Progenitor cell of endocrine pancreas (in vitro differentiated cells): Measurements from ENCODE around the gene IFT172. TPM values are rescaled to one million over a fixed set of nuclear protein-coding genes. Genes with fewer than 3 reads are reported as not detected.

Source experiments
- DNase-seq: peaks from one replicate; pipeline ENCODE4 v3.0.0; 2021; ENCODE audit warnings: low spot score; ENCODE audit not compliant: unreplicated experiment
- H3K27ac Mint-ChIP-seq: 2 replicates; pipeline ENCODE4 v1.8.0; 2021; ENCODE audit warnings: mild to moderate bottlenecking, moderate library complexity, mixed read lengths
- H3K27me3 Mint-ChIP-seq: 2 replicates; pipeline ENCODE4 v1.8.0; 2021; ENCODE audit warnings: mixed read lengths
- H3K36me3 Mint-ChIP-seq: 2 replicates; pipeline ENCODE4 v1.8.0; 2022; ENCODE audit warnings: mixed read lengths; ENCODE audit not compliant: insufficient read depth
- H3K4me1 Mint-ChIP-seq: 2 replicates; pipeline ENCODE4 v1.8.0; 2021; ENCODE audit warnings: low read depth, mixed read lengths
- H3K4me3 Mint-ChIP-seq: 2 replicates; pipeline ENCODE4 v1.8.0; 2021; ENCODE audit warnings: low read depth, mild to moderate bottlenecking, moderate library complexity, mixed read lengths
- H3K9me3 Mint-ChIP-seq: 2 replicates; pipeline ENCODE4 v1.8.0; 2021; ENCODE audit warnings: low read depth, mixed read lengths
- total RNA-seq: library from RNA; stranded (reverse); gene quantifications from 2 replicates; pipeline ENCODE4 v1.2.1, GENCODE V29; 2021
- TF ChIP-seq, protein P1 (sequence below): fragments of 200-600 bp; sonication (generic); IDR thresholded peaks from one replicate; pipeline ENCODE4 v1.5.0; 2021; ENCODE audit warnings: antibody characterized with exemption, mild to moderate bottlenecking; ENCODE audit not compliant: unreplicated experiment

The IFT172 gene
- total RNA-seq, 1 donor from 2014 or later, result 49.5 TPM

DNA sequence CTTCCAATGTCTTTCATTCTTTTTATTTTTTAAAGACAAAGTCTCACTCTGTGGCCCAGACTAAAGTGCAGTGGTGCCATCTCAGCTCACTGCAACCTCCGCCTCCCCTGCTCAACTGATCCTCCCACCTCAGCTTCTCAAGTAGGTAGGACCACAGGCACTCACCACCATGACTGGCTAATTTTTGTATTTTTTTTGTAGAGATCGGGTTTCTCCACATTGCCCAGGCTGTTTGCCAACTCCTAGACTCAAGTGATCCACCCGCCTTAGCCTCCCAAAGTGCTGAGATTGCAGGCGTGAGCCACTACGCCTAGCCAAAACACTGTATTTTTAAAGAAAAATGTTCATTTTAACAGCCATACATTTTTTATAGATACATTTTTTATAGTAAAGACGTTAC is 19.8 kb upstream of the IFT172 start:
- Mint-ChIP-seq H3K4me1 (no peaks in the 10 kb centered on the region), H3K9me3 (no peaks in the 10 kb centered on the region), H3K27ac (no peak overlapping the region), H3K27me3 (no peaks in the 10 kb centered on the region), H3K4me3 (no peak overlapping the region), H3K36me3 (no peaks in the 10 kb centered on the region)
- TF ChIP-seq, protein P1, sequence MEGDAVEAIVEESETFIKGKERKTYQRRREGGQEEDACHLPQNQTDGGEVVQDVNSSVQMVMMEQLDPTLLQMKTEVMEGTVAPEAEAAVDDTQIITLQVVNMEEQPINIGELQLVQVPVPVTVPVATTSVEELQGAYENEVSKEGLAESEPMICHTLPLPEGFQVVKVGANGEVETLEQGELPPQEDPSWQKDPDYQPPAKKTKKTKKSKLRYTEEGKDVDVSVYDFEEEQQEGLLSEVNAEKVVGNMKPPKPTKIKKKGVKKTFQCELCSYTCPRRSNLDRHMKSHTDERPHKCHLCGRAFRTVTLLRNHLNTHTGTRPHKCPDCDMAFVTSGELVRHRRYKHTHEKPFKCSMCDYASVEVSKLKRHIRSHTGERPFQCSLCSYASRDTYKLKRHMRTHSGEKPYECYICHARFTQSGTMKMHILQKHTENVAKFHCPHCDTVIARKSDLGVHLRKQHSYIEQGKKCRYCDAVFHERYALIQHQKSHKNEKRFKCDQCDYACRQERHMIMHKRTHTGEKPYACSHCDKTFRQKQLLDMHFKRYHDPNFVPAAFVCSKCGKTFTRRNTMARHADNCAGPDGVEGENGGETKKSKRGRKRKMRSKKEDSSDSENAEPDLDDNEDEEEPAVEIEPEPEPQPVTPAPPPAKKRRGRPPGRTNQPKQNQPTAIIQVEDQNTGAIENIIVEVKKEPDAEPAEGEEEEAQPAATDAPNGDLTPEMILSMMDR, result no peak
- DNase-seq, result no peak

DNA sequence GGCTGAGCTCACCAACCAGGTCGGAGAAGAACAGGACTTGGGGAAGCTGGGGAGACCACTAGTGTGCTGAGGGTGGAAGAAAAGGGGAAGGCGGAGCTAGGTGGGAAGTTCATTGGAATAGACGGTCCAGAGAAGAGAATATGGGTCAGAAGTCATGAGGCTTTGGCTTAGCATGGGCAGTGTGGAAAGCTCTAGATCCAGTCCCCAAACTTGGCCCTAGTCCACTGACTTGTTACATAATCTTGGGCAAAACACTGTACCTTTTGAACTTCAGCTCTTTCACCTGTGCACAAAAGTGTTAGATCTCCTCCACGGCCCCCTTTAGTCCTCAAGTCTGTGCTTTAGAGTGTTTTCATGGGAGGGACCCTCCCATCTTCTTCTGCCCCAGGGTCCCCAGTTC is 17.8 kb upstream of the IFT172 start:
- peaks cover 3% of the 10 kb centered on the region for H3K27me3 Mint-ChIP-seq
- H3K36me3 Mint-ChIP-seq, result no peaks in the 10 kb centered on the region
- TF ChIP-seq, protein P1, result no peak
- H3K27ac Mint-ChIP-seq, result no peak overlapping the region
- no peak overlapping the region for H3K4me3 Mint-ChIP-seq
- H3K4me1 Mint-ChIP-seq, result no peaks in the 10 kb centered on the region
- no peak for DNase-seq
- H3K9me3 Mint-ChIP-seq, result no peaks in the 10 kb centered on the region

DNA sequence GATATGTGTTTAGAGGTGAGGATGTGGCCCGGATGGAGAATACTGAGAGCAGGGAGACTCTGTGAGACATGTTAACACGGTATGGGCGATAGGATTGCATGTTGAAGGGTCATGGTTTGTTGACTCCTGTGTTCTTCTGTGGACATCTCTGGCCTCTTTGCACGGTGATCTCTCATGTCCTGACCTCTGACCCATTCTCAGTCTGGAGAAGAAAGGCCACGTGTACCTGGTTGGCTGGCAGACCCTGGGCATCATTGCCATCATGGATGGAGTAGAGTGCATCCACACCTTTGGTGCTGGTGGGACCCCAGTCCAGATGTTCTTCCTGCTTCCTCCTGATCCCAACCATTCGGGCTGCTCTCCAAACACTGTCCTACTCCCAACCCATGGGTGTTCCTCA is 17.0 kb upstream of the IFT172 start:
- no peak for DNase-seq
- H3K27ac Mint-ChIP-seq, result no peak overlapping the region
- H3K27me3 Mint-ChIP-seq, result peaks cover 3% of the 10 kb centered on the region
- no peak overlapping the region for H3K4me3 Mint-ChIP-seq
- TF ChIP-seq, protein P1, result no peak
- H3K4me1 Mint-ChIP-seq, result no peaks in the 10 kb centered on the region
- no peaks in the 10 kb centered on the region for H3K9me3 Mint-ChIP-seq
- H3K36me3 Mint-ChIP-seq, result no peaks in the 10 kb centered on the region

DNA sequence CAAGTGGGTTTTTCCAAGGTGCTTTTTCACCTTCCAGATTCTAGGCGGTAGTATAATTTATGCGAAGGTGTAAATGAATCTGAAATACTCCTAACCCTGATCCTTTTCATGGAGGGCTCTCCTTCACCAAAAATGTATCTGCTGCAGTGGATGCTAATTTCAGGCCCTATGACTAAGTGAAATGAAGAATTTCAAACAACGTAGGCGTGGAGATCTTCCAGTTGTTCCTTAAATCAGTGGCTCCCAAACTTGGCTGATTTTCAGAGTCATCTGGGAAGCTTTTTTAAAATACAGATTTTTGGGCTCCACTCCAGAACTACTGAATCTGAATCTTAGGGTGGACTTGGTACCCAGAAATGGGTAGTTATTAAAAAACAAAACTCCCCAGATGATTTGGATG is 12.6 kb upstream of the IFT172 start:
- Mint-ChIP-seq H3K36me3 (no peaks in the 10 kb centered on the region), H3K27me3 (peaks cover 8% of the 10 kb centered on the region)
- TF ChIP-seq, protein P1, result no peak

DNA sequence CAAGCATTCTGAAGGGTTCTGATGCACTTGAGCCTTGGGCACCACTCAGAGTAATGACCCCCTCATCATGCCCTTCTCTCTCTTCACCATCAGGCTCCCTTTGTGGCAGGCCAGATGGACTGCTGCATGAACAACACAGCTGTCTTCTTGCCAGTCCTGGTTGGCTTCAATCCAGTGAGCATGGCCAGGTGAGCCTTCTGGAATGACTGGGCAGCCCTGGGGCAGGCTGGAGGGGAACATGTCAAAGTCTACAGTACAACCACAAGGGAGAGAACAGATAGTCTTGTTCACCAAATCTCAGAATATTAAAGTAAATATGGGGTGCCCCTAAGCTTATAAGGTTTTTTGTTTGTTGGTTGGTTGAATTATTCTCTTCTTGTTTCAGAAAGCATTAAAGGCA is 11.5 kb upstream of the IFT172 start:
- DNase-seq, result no peak
- TF ChIP-seq, protein P1, result no peak
- H3K27me3 Mint-ChIP-seq, result peaks cover 11% of the 10 kb centered on the region
- H3K36me3 Mint-ChIP-seq, result no peaks in the 10 kb centered on the region
- H3K9me3 Mint-ChIP-seq, result no peaks in the 10 kb centered on the region
- no peak overlapping the region for H3K4me3 Mint-ChIP-seq
- H3K27ac Mint-ChIP-seq, result no peak overlapping the region
- H3K4me1 Mint-ChIP-seq, result peaks cover 14% of the 10 kb centered on the region

More for the DNA sequence above, 12.6 kb upstream of the IFT172 start:
- Mint-ChIP-seq H3K9me3 (no peaks in the 10 kb centered on the region), H3K4me1 (peaks cover 4% of the 10 kb centered on the region), H3K4me3 (no peak overlapping the region), H3K27ac (no peak overlapping the region)
- DNase-seq, result no peak

DNA sequence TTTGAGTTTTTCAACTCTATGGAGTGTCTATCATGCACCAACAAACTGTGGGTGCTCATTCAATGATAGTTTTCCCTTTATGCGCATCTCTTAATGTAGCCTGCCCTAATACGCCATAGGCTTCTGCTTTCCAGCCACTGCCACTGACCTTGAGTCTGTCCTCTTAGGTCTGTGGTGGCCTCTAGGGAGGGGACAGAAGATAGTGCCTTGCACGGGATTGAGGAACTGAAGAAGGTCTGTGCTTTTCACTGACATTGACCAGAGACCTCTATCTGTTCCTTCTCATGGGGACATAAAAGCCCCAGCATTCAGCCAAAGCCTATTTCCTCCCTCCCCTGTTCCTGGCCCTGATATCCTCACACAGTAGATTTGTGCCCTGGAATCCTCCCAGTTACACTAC is 9.4 kb upstream of the IFT172 start:
- Mint-ChIP-seq H3K9me3 (no peaks in the 10 kb centered on the region), H3K36me3 (no peaks in the 10 kb centered on the region), H3K4me3 (no peak overlapping the region), H3K27me3 (peaks cover 20% of the 10 kb centered on the region), H3K27ac (no peak overlapping the region), H3K4me1 (peaks cover 25% of the 10 kb centered on the region)
- no peak for DNase-seq
- TF ChIP-seq, protein P1, result no peak
